HCT116 (cell line): ENCODE data around the gene TNFRSF1A.

Experiments
- CTCF ChIP-seq, 3 experiments: fragments of 200-600 bp in 1 of 3; sonication (generic) in 1 of 3; IDR thresholded peaks in 2 of 3; conservative IDR thresholded peaks in 1 of 3; 2 replicates each; pipeline ENCODE4 v1.5.1; 2012 to 2017; ENCODE audit warnings: low read depth in 2 of 3, low read length in 2 of 3, antibody characterized with exemption in 1 of 3, borderline replicate concordance in 1 of 3, control low read depth in 1 of 3, mild to moderate bottlenecking in 1 of 3, mixed read lengths in 1 of 3, mixed run types in 1 of 3, moderate library complexity in 1 of 3; ENCODE audit not compliant: insufficient read depth in 1 of 3
- EGR1 ChIP-seq: IDR thresholded peaks from 2 replicates; pipeline ENCODE4 v1.6.1; 2012; ENCODE audit warnings: low read depth
- EZH2phosphoT487 ChIP-seq: fragments of 200-600 bp; IDR thresholded peaks from 2 replicates; pipeline ENCODE4 v1.6.1; 2018; ENCODE audit warnings: antibody characterized with exemption, borderline replicate concordance
- POLR2A ChIP-seq: IDR thresholded peaks from 2 replicates; pipeline ENCODE4 v1.7.0; 2011; ENCODE audit warnings: borderline replicate concordance; ENCODE audit not compliant: insufficient read depth, insufficient read length; ENCODE audit errors: extremely low read depth
- POLR2AphosphoS5 ChIP-seq: IDR thresholded peaks from 2 replicates; pipeline ENCODE4 v1.6.1; 2011; ENCODE audit warnings: mild to moderate bottlenecking, low read depth, low read length, moderate library complexity
- REST ChIP-seq: IDR thresholded peaks from 2 replicates; pipeline ENCODE4 v1.6.1; 2012; ENCODE audit warnings: low read depth
- SIN3A ChIP-seq: IDR thresholded peaks from 2 replicates; pipeline ENCODE4 v1.6.1; 2012; ENCODE audit warnings: low read depth
- SP1 ChIP-seq: IDR thresholded peaks from 2 replicates; pipeline ENCODE4 v1.6.1; 2012; ENCODE audit warnings: low read depth
- SRF ChIP-seq: IDR thresholded peaks from 2 replicates; pipeline ENCODE4 v1.6.1; 2012; ENCODE audit warnings: low read depth
- TCF7L2 ChIP-seq: IDR thresholded peaks from 2 replicates; pipeline ENCODE4 v1.7.0; 2011; ENCODE audit warnings: borderline replicate concordance, inconsistent platforms; ENCODE audit not compliant: insufficient read depth, insufficient read length; ENCODE audit errors: extremely low read depth
- ZNF274 ChIP-seq: fragments of 200-500 bp; sonication (Bioruptor generic); IDR thresholded peaks from 2 replicates; pipeline ENCODE4 v1.6.1; 2014; ENCODE audit warnings: mild to moderate bottlenecking, low read depth, low read length, inconsistent platforms

GRCh38 chr12:6391013-6391412 lies 49.1 kb upstream of the TNFRSF1A start:
- TF ChIP-seq SIN3A: no peak
- TF ChIP-seq SRF: no peak
- no peak for TF ChIP-seq POLR2AphosphoS5
- no peak for TF ChIP-seq CTCF (IDR thresholded peaks at IDR 0.05 in 2 of 3, conservative IDR thresholded peaks at IDR 0.05 in 1 of 3; ENCODE audit: borderline replicate concordance in 1 of 3, insufficient read depth in 1 of 3, low read depth in 2 of 3, low read length in 2 of 3)
- no peak for TF ChIP-seq POLR2A
- TF ChIP-seq TCF7L2: no peak
- no peak for TF ChIP-seq ZNF274
- no peak for TF ChIP-seq EGR1
- TF ChIP-seq EZH2phosphoT487: no peak
- no peak for TF ChIP-seq REST
- TF ChIP-seq SP1: no peak
